ENCODE results near the gene STXBP3.
A peak's percentile ranks its signal among the peaks of the same experiment; 100 is the strongest.

STXBP3 gene

GRCh38 chr1:108816049-108816893 is 69.8 kb downstream of the STXBP3 start:
- no peak for TF ChIP-seq CTCF (IDR thresholded peaks at IDR 0.05; ENCODE audit: borderline replicate concordance, extremely low read depth, low read length, poor library complexity, severe bottlenecking)
- H3K79me2 ChIP-seq (ENCODE audit: insufficient read depth, low read length), result no peaks in the 10 kb centered on the region
- H3K36me3 ChIP-seq (ENCODE audit: insufficient read depth, low read length), result peaks cover 5% of the 10 kb centered on the region
- no peak overlapping the region for H3K9ac ChIP-seq (ENCODE audit: low read depth, low read length)
- ATAC-seq (ENCODE audit: insufficient read depth, low read depth) (no peak), DNase-seq (no peak)
- no peak overlapping the region for H3K27ac ChIP-seq (ENCODE audit: low read length)
- H4K20me1 ChIP-seq (ENCODE audit: insufficient read depth, low read length), result no peaks in the 10 kb centered on the region
- H3K27me3 ChIP-seq (ENCODE audit: insufficient read depth, low read length, poor library complexity), result no peaks in the 10 kb centered on the region
- H3K9me3 ChIP-seq (ENCODE audit: insufficient read depth, low read length, severe bottlenecking), result no peaks in the 10 kb centered on the region
- no peak overlapping the region for H2AFZ ChIP-seq (ENCODE audit: low read depth, low read length)
- H3K4me1 ChIP-seq (ENCODE audit: insufficient read depth, low read length), result no peaks in the 10 kb centered on the region
- no peak overlapping the region for H3K4me3 ChIP-seq (ENCODE audit: low read depth in 1 of 2, low read length in 2 of 2)
- H3K4me2 ChIP-seq (ENCODE audit: insufficient read depth, low read length), result no peak overlapping the region

- no peaks in the 10 kb centered on the region for H3K36me3 ChIP-seq (ENCODE audit: insufficient read depth, low read length)
- no peak for TF ChIP-seq CTCF (IDR thresholded peaks at IDR 0.05; ENCODE audit: borderline replicate concordance, extremely low read depth, low read length, poor library complexity, severe bottlenecking)
- no peak for TF ChIP-seq EZH2 (IDR thresholded peaks at IDR 0.05; ENCODE audit: borderline replicate concordance, low read depth, low read length, severe bottlenecking)
- H3K27me3 ChIP-seq (ENCODE audit: insufficient read depth, low read length, poor library complexity), result no peaks in the 10 kb centered on the region
- DNase-seq (no peak), ATAC-seq (ENCODE audit: insufficient read depth, low read depth) (no peak)
- no peak overlapping the region for H3K4me2 ChIP-seq (ENCODE audit: insufficient read depth, low read length)
- H3K27ac ChIP-seq (ENCODE audit: low read length), result no peak overlapping the region
- no peak overlapping the region for H2AFZ ChIP-seq (ENCODE audit: low read depth, low read length)
- H3K4me1 ChIP-seq (ENCODE audit: insufficient read depth, low read length), result no peaks in the 10 kb centered on the region
- no peak overlapping the region for H3K4me3 ChIP-seq (ENCODE audit: low read depth in 1 of 2, low read length in 2 of 2)
- H3K9ac ChIP-seq (ENCODE audit: low read depth, low read length), result no peak overlapping the region
- H4K20me1 ChIP-seq (ENCODE audit: insufficient read depth, low read length), result no peaks in the 10 kb centered on the region
- H3K79me2 ChIP-seq (ENCODE audit: insufficient read depth, low read length), result no peaks in the 10 kb centered on the region
- no peaks in the 10 kb centered on the region for H3K9me3 ChIP-seq (ENCODE audit: insufficient read depth, low read length, severe bottlenecking)
Observed at GRCh38 chr1:108817016-108817415, 70.5 kb downstream of the STXBP3 start.

- no peaks in the 10 kb centered on the region for H3K4me1 ChIP-seq (ENCODE audit: insufficient read depth, low read length)
- DNase-seq, result no peak
- H3K9me3 ChIP-seq (ENCODE audit: insufficient read depth, low read length, severe bottlenecking), result no peaks in the 10 kb centered on the region
- no peak for TF ChIP-seq EZH2 (IDR thresholded peaks at IDR 0.05; ENCODE audit: borderline replicate concordance, low read depth, low read length, severe bottlenecking)
- peak; percentile 9 for TF ChIP-seq CTCF (IDR thresholded peaks at IDR 0.05; ENCODE audit: borderline replicate concordance, extremely low read depth, low read length, poor library complexity, severe bottlenecking)
- H3K9ac ChIP-seq (ENCODE audit: low read depth, low read length), result no peak overlapping the region
- no peak overlapping the region for H3K4me3 ChIP-seq (ENCODE audit: low read depth in 1 of 2, low read length in 2 of 2)
- H4K20me1 ChIP-seq (ENCODE audit: insufficient read depth, low read length), result no peaks in the 10 kb centered on the region
- no peaks in the 10 kb centered on the region for H3K79me2 ChIP-seq (ENCODE audit: insufficient read depth, low read length)
- H3K36me3 ChIP-seq (ENCODE audit: insufficient read depth, low read length), result no peaks in the 10 kb centered on the region
- H2AFZ ChIP-seq (ENCODE audit: low read depth, low read length), result no peak overlapping the region
- no peak overlapping the region for H3K4me2 ChIP-seq (ENCODE audit: insufficient read depth, low read length)
- H3K27me3 ChIP-seq (ENCODE audit: insufficient read depth, low read length, poor library complexity), result no peaks in the 10 kb centered on the region
- ATAC-seq (ENCODE audit: insufficient read depth, low read depth), result no peak
- no peak overlapping the region for H3K27ac ChIP-seq (ENCODE audit: low read length)
Observed at GRCh38 chr1:108817811-108818210, 71.3 kb downstream of the STXBP3 start.
